Measurements from ENCODE around the gene PTPRZ1.

DNA sequence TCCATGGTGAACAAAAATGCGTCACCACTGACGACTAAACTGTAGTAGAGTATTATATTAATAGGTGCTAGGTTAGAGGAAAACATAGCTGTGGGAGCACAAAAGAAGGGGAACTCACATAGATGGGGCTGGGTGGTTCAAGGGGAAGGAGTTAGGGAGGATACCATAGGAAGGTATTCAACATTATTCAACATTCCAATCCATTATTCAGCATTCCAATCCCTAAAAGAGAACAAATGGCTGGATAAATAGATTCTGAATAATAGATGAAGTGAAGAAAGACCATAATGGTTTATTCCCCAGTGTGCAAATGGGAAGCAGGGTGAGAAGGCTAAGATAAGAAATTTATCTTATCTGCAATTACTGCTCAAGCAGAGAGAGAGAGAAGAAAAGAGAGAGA is 209.7 kb downstream of the PTPRZ1 start:
- TF ChIP-seq, protein P1, sequence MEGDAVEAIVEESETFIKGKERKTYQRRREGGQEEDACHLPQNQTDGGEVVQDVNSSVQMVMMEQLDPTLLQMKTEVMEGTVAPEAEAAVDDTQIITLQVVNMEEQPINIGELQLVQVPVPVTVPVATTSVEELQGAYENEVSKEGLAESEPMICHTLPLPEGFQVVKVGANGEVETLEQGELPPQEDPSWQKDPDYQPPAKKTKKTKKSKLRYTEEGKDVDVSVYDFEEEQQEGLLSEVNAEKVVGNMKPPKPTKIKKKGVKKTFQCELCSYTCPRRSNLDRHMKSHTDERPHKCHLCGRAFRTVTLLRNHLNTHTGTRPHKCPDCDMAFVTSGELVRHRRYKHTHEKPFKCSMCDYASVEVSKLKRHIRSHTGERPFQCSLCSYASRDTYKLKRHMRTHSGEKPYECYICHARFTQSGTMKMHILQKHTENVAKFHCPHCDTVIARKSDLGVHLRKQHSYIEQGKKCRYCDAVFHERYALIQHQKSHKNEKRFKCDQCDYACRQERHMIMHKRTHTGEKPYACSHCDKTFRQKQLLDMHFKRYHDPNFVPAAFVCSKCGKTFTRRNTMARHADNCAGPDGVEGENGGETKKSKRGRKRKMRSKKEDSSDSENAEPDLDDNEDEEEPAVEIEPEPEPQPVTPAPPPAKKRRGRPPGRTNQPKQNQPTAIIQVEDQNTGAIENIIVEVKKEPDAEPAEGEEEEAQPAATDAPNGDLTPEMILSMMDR (IDR thresholded peaks at IDR 0.05): no peak
- TF ChIP-seq EP300 (IDR thresholded peaks at IDR 0.05): no peak
